BLaER1 treated with 17β-estradiol and CSF1 and Interleukin-3, amounts not matched to agents 10 nM and 100 nM (cell line): ENCODE measurements around the gene RPS27.

Source experiments
- H3K27ac ChIP-seq, 11 experiments: shearing (Covaris generic); formaldehyde crosslinking; 2 replicates each; pipeline ENCODE4 v1.8.1; 2022
- H3K27me3 ChIP-seq, 11 experiments: shearing (Covaris generic); formaldehyde crosslinking; 2 replicates each; pipeline ENCODE4 v1.8.1; 2022
- H3K36me3 ChIP-seq, 11 experiments: shearing (Covaris generic); formaldehyde crosslinking; 2 replicates each; pipeline ENCODE4 v1.8.1; 2022
- H3K4me1 ChIP-seq, 10 experiments: shearing (Covaris generic); formaldehyde crosslinking; 2 replicates each; pipeline ENCODE4 v1.8.1; 2022
- H3K4me2 ChIP-seq, 11 experiments: shearing (Covaris generic); formaldehyde crosslinking; 2 replicates each; pipeline ENCODE4 v1.8.1; 2022
- H3K4me3 ChIP-seq, 10 experiments: shearing (Covaris generic); formaldehyde crosslinking; 2 replicates each; pipeline ENCODE4 v1.8.1; 2022
- H3K9ac ChIP-seq, 11 experiments: shearing (Covaris generic); formaldehyde crosslinking; 2 replicates each; pipeline ENCODE4 v1.8.1; 2022
- H3K9me3 ChIP-seq, 11 experiments: shearing (Covaris generic); formaldehyde crosslinking; replicated peaks in 1 of 11; 2 replicates each; pipeline ENCODE4 v1.8.1; 2022
- H4K20me1 ChIP-seq, 11 experiments: shearing (Covaris generic); formaldehyde crosslinking; 2 replicates each; pipeline ENCODE4 v1.8.1; 2022
- Cebpa-rat ChIP-seq, 11 experiments: shearing (Covaris generic); IDR thresholded peaks; 2 replicates each; pipeline ENCODE4 v1.8.1; 2022

RPS27 gene

DNA sequence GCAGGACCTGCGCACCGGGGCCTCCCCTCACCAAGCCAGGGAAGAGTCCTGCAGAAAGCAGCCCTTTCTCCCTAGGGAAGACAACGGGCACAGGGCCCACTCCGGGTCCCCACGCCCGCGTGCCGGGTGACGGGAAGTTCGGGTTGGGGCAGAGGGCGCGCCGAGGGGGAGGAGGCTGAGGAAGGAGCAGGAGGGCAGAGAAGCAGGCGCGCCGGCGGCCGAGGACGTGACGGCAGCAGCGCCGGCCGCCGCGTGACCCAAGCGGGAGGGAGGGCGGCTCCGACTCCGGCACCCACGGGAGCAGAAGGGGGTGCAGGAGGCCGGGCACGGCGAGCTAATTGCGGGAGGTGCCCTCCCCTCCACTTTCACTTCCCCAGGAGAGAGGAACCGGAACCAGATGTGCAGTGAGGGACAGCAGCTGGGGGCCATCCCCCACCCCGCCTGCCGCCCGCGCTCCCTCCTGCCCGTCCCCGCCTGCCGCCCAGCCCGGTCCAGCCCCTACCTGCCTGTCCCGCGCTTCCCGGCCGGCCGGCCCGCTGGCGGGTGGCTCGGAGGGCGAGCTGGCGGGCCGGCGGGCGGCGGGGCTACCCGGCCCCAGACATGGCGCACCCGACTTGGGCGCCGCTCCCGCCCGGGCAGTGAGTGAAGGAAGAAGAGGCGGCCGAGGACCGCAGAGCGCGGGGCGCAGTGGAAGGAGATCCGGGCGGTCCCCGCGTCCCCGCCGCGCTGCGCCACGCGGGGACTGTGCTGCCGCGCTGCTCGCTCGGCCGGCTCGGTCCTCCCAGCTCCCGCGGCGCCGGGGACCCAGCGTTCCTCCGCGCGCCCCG lies 44.6 kb upstream of the RPS27 start:
- peaks cover 0 to 39% (median 18%) of the 10 kb centered on the region in 11 experiments; a peak in 14 of 22 replicates for H4K20me1 ChIP-seq
- H3K4me2 ChIP-seq = peak overlapping the region; percentile 96 to 99 (median 98)
- no peaks in the 10 kb centered on the region for H3K9me3 ChIP-seq
- peaks cover 42 to 81% (median 69%) of the 10 kb centered on the region in 10 experiments for H3K4me1 ChIP-seq
- H3K27ac ChIP-seq = peak overlapping the region; percentile 98 to 100 (median 100)
- peak overlapping the region; percentile 97 to 100 (median 100) for H3K9ac ChIP-seq
- peaks cover 64 to 74% (median 72%) of the 10 kb centered on the region in 11 experiments for H3K36me3 ChIP-seq
- peak overlapping the region; percentile 70 to 87 (median 83) for H3K4me3 ChIP-seq
- no peak for TF ChIP-seq Cebpa-rat (IDR thresholded peaks at IDR 0.05)
- H3K27me3 ChIP-seq = no peaks in the 10 kb centered on the region

- peaks cover 64 to 74% (median 72%) of the 10 kb centered on the region in 11 experiments for H3K36me3 ChIP-seq
- TF ChIP-seq Cebpa-rat (IDR thresholded peaks at IDR 0.05) = no peak
- H3K4me3 ChIP-seq = peak within 1 kb of the TSS; percentile 70 to 87 (median 83)
- no peaks in the 10 kb centered on the region for H3K9me3 ChIP-seq
- H3K4me1 ChIP-seq = peaks cover 38 to 81% (median 65%) of the 10 kb centered on the region in 10 experiments
- peak within 1 kb of the TSS; percentile 96 to 99 (median 98) for H3K4me2 ChIP-seq
- H3K27me3 ChIP-seq = no peaks in the 10 kb centered on the region
- peaks cover 0 to 37% (median 11%) of the 10 kb centered on the region in 11 experiments; a peak in 12 of 22 replicates for H4K20me1 ChIP-seq
- H3K27ac ChIP-seq = peak within 1 kb of the TSS; percentile 98 to 100 (median 100)
- peak within 1 kb of the TSS; percentile 97 to 100 (median 100) for H3K9ac ChIP-seq
Observed at GRCh38 chr1:153946622-153947241, 43.8 kb upstream of the RPS27 start, which contains the start of gene DENND4B. TSS of gene DENND4B (minus strand) at chr1:153946718. CDS start at chr1:153944374, 2,344 bp downstream.

- Histone ChIP-seq H3K9me3 (no peaks in the 10 kb centered on the region), H3K4me3 (no peak overlapping the region), H3K4me1 (peaks cover 30 to 91% (median 51%) of the 10 kb centered on the region in 10 experiments), H3K36me3 (peaks cover 78 to 83% (median 80%) of the 10 kb centered on the region in 11 experiments), H4K20me1 (peaks cover 22 to 65% (median 41%) of the 10 kb centered on the region in 11 experiments), H3K4me2 (peak overlapping the region in 2 of 11 experiments; percentile 55 to 72; a peak in 2 of 22 replicates), H3K27ac (peak overlapping the region in 1 of 11 experiments; percentile 4; a peak in 1 of 22 replicates), H3K9ac (peak overlapping the region in 3 of 11 experiments; percentile 4 to 45 (median 17); a peak in 2 of 22 replicates), H3K27me3 (no peaks in the 10 kb centered on the region)
- no peak for TF ChIP-seq Cebpa-rat (IDR thresholded peaks at IDR 0.05)
Observed at GRCh38 chr1:153951183-153951582, 39.4 kb upstream of the RPS27 start.

DNA sequence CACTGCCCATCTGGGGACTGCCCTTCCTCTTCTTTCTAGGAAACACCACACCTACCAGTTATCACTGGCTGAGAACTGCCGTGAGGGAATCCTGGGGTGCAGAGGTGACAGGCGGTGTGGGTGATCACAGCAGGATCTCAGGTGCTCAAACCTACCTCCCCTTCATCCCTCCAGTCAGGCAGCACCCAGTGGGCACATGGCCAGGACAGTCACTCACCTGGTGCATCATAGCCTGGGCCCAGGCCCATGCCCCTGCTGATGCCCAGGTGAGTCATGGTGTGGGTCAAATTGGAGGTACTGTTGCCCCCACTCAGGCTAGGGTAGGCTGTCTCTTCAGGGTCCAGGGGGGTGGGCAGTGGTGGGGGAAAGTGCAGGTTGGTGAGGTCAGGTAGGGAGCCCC lies 38.8 kb upstream of the RPS27 start:
- no peaks in the 10 kb centered on the region for H3K9me3 ChIP-seq
- no peaks in the 10 kb centered on the region for H3K27me3 ChIP-seq
- H3K4me2 ChIP-seq = peak overlapping the region in 1 of 11 experiments; percentile 29; a peak in 1 of 22 replicates
- no peak overlapping the region for H3K4me3 ChIP-seq
- H4K20me1 ChIP-seq = peaks cover 28 to 71% (median 47%) of the 10 kb centered on the region in 11 experiments
- H3K27ac ChIP-seq = no peak overlapping the region
- H3K4me1 ChIP-seq = peaks cover 34 to 95% (median 55%) of the 10 kb centered on the region in 10 experiments
- H3K36me3 ChIP-seq = peaks cover 78 to 83% (median 80%) of the 10 kb centered on the region in 11 experiments
- peak overlapping the region in 1 of 11 experiments; percentile 45; a peak in 1 of 22 replicates for H3K9ac ChIP-seq
- TF ChIP-seq Cebpa-rat (IDR thresholded peaks at IDR 0.05) = no peak

DNA sequence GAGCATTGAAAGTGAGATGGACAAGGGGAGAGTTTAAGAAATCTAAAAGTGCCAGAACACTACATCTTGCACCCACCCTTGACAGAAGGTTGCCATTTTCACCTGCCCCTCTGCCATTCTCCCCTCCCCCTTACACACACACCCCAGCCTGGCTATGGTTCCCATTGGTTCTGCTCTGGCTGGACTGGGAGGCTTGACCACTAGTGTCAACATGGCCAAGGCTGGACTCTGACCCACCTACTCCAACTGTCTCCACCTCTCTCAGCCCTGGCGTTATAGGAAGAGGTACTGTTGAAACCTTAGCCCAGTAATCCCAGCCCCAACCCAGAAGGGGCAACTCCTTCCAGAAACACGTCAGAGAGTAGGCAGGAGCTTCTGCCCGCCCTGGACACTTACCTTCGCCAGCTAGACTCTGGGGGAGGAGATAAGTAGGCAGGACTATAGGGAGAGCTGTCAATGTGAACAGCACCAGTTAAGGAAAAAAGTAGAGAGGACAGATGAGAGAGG lies 36.6 kb upstream of the RPS27 start:
- H3K4me2 ChIP-seq = 0 out of 22 replicates have a peak overlapping the region, but pooled peaks of 2 of the 11 experiments have one; percentile 91 to 98
- H4K20me1 ChIP-seq = peaks cover 39 to 75% (median 54%) of the 10 kb centered on the region in 11 experiments
- peaks cover 60 to 63% (median 61%) of the 10 kb centered on the region in 11 experiments for H3K36me3 ChIP-seq
- no peaks in the 10 kb centered on the region for H3K9me3 ChIP-seq
- H3K4me1 ChIP-seq = peaks cover 39 to 80% (median 46%) of the 10 kb centered on the region in 10 experiments
- H3K27ac ChIP-seq = no peak overlapping the region
- peak overlapping the region in 7 of 11 experiments; percentile 1 to 86 (median 14); a peak in 4 of 22 replicates for H3K9ac ChIP-seq
- no peak for TF ChIP-seq Cebpa-rat (IDR thresholded peaks at IDR 0.05)
- no peaks in the 10 kb centered on the region for H3K27me3 ChIP-seq
- no peak overlapping the region for H3K4me3 ChIP-seq

DNA sequence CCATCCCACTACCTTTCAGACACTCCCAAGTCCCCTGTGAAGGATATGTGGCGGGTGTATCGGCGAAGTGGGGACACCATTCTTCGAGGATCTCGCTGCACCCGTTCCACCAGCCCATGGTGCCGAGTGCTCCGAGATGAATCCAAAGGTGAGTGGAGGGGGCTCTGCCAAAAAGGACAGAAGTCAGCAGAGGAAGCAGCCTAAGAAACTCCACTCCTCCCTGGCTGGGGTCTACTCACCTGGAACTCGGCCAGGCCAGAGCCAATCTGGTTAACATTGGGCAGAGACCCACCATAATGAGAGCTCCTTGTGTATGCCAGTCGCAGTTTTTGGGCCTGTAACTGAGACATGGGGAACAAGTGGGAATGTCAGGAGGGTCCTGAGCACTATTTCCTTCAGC lies 35.7 kb upstream of the RPS27 start:
- peaks cover 44 to 80% (median 51%) of the 10 kb centered on the region in 10 experiments for H3K4me1 ChIP-seq
- 0 out of 22 replicates have a peak overlapping the region, but pooled peaks of 2 of the 11 experiments have one; percentile 3 to 6 for H3K27ac ChIP-seq
- no peak for TF ChIP-seq Cebpa-rat (IDR thresholded peaks at IDR 0.05)
- H3K9ac ChIP-seq = peak overlapping the region in 7 of 11 experiments; percentile 1 to 89 (median 43); a peak in 7 of 22 replicates
- H3K4me2 ChIP-seq = peak overlapping the region in 9 of 11 experiments; percentile 89 to 99 (median 95); a peak in 15 of 22 replicates
- H3K4me3 ChIP-seq = no peak overlapping the region
- H4K20me1 ChIP-seq = peaks cover 39 to 75% (median 54%) of the 10 kb centered on the region in 11 experiments
- H3K9me3 ChIP-seq = no peaks in the 10 kb centered on the region
- H3K36me3 ChIP-seq = peaks cover 53 to 62% (median 56%) of the 10 kb centered on the region in 11 experiments
- no peaks in the 10 kb centered on the region for H3K27me3 ChIP-seq

- Histone ChIP-seq H3K27me3 (no peaks in the 10 kb centered on the region), H3K36me3 (peaks cover 42 to 56% (median 46%) of the 10 kb centered on the region in 11 experiments), H3K4me2 (peak overlapping the region; percentile 85 to 99 (median 95)), H3K9ac (peak overlapping the region; percentile 86 to 97 (median 95)), H3K9me3 (no peaks in the 10 kb centered on the region), H3K4me3 (peak overlapping the region; percentile 81 to 99 (median 96)), H3K4me1 (peaks cover 60 to 80% (median 67%) of the 10 kb centered on the region in 10 experiments), H4K20me1 (peaks cover 39 to 69% (median 52%) of the 10 kb centered on the region in 11 experiments), H3K27ac (peak overlapping the region; percentile 69 to 94 (median 91))
- no peak for TF ChIP-seq Cebpa-rat (IDR thresholded peaks at IDR 0.05)
Observed at GRCh38 chr1:153956997-153957715, 33.4 kb upstream of the RPS27 start.

DNA sequence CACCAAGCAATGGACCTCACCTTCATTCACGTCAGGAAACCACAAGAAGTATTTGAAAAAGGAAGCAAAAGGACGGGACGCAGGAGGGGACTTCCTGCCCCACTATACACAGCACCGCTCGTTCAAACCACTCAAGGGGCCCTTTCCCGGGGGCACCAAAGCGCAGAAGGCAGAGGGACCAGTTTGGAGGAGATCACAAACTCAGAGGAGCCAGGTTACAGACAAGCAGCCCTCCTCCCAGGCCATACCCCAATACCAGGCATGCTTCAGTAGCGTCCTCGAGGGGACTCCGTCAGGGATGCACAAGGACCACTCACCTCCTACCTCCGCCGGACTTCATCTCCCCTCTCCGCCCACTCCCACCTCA lies 32.8 kb upstream of the RPS27 start:
- H3K9ac ChIP-seq = peak overlapping the region; percentile 86 to 97 (median 95)
- H3K4me2 ChIP-seq = peak overlapping the region; percentile 85 to 99 (median 95)
- no peak for TF ChIP-seq Cebpa-rat (IDR thresholded peaks at IDR 0.05)
- H3K27ac ChIP-seq = peak overlapping the region; percentile 69 to 94 (median 91)
- H3K9me3 ChIP-seq = no peaks in the 10 kb centered on the region
- H3K36me3 ChIP-seq = peaks cover 37 to 50% (median 40%) of the 10 kb centered on the region in 11 experiments
- no peaks in the 10 kb centered on the region for H3K27me3 ChIP-seq
- peaks cover 66 to 81% (median 73%) of the 10 kb centered on the region in 10 experiments for H3K4me1 ChIP-seq
- H4K20me1 ChIP-seq = peaks cover 39 to 67% (median 48%) of the 10 kb centered on the region in 11 experiments
- peak overlapping the region; percentile 81 to 99 (median 96) for H3K4me3 ChIP-seq
